WTC11 (cell line): Measurements from ENCODE around the gene IZUMO2. TPM values are rescaled to one million over a fixed set of nuclear protein-coding genes. Genes with fewer than 3 reads are reported as not detected.

ENCODE experiments used
- ATAC-seq: fragments of 200-7000 bp; cut with Tn5 transposase; 2 replicates; pipeline ENCODE4 v1.10.0; 2021; ENCODE audit warnings: mild to moderate bottlenecking, moderate library complexity
- CTCF ChIA-PET: fragments of 300-600 bp; sonication (Branson Sonifier 250); formaldehyde crosslinking; loops from one replicate; lab custom pipeline; 2021; ENCODE audit warnings: antibody characterized with exemption; lab: Charles Lee
- POLR2A ChIA-PET: fragments of 350-600 bp; sonication (Branson Sonifier 250); formaldehyde crosslinking; loops from one replicate; lab custom pipeline; 2021; ENCODE audit warnings: antibody characterized with exemption; lab: Charles Lee
- DNase-seq: peaks from one replicate; pipeline ENCODE4 v3.0.0; 2021; ENCODE audit warnings: low spot score
- H3K27ac Mint-ChIP-seq: 2 replicates; pipeline ENCODE4 v1.8.0; 2021; ENCODE audit warnings: mixed read lengths
- H3K27me3 Mint-ChIP-seq: 2 replicates; pipeline ENCODE4 v1.8.0; 2021; ENCODE audit warnings: low read depth, mild to moderate bottlenecking, moderate library complexity, mixed read lengths
- H3K36me3 Mint-ChIP-seq: 2 replicates; pipeline ENCODE4 v1.8.0; 2021; ENCODE audit warnings: mixed read lengths
- H3K4me1 Mint-ChIP-seq: 2 replicates; pipeline ENCODE4 v1.8.0; 2022; ENCODE audit warnings: mixed read lengths
- H3K4me3 Mint-ChIP-seq: 2 replicates; pipeline ENCODE4 v1.8.0; 2021; ENCODE audit warnings: mild to moderate bottlenecking, moderate library complexity, mixed read lengths
- H3K9me3 Mint-ChIP-seq: 2 replicates; pipeline ENCODE4 v1.8.0; 2021; ENCODE audit warnings: mixed read lengths
- ATF1 ChIP-seq: sonication (generic); formaldehyde crosslinking; IDR thresholded peaks from 2 replicates; pipeline ENCODE4 v1.8.1; 2023; ENCODE audit warnings: mild to moderate bottlenecking, moderate library complexity, missing genetic modification reagents
- CBFB ChIP-seq: sonication (generic); formaldehyde crosslinking; IDR thresholded peaks from 2 replicates; pipeline ENCODE4 v1.8.1; 2022; ENCODE audit warnings: mild to moderate bottlenecking, low read depth, missing genetic modification reagents
- E2F1 ChIP-seq: sonication (generic); formaldehyde crosslinking; IDR thresholded peaks from 2 replicates; pipeline ENCODE4 v1.8.0; 2022; ENCODE audit warnings: mild to moderate bottlenecking, missing genetic modification reagents
- HMGA2 ChIP-seq: fragments of 250-450 bp; sonication (Bioruptor Pico); IDR thresholded peaks from 2 replicates; pipeline ENCODE4 v1.4.0; 2021; ENCODE audit warnings: mild to moderate bottlenecking, moderate library complexity
- NFATC4 ChIP-seq: fragments of 250-450 bp; sonication (Bioruptor Pico); IDR thresholded peaks from 2 replicates; pipeline ENCODE4 v1.9.0; 2021; ENCODE audit warnings: mild to moderate bottlenecking
- OVOL2 ChIP-seq: fragments of 250-450 bp; sonication (Bioruptor Pico); IDR thresholded peaks from 2 replicates; pipeline ENCODE4 v1.9.0; 2021; ENCODE audit warnings: mild to moderate bottlenecking, borderline replicate concordance
- RELA ChIP-seq: sonication (generic); formaldehyde crosslinking; IDR thresholded peaks from 2 replicates; pipeline ENCODE4 v1.8.1; 2022; ENCODE audit warnings: missing genetic modification reagents, mild to moderate bottlenecking, borderline replicate concordance
- SMAD4 ChIP-seq: sonication (generic); formaldehyde crosslinking; IDR thresholded peaks from 2 replicates; pipeline ENCODE4 v1.8.0; 2022; ENCODE audit warnings: mild to moderate bottlenecking, missing genetic modification reagents
- USF2 ChIP-seq: sonication (generic); formaldehyde crosslinking; IDR thresholded peaks from 2 replicates; pipeline ENCODE4 v1.8.1; 2023; ENCODE audit warnings: mild to moderate bottlenecking, missing genetic modification reagents, moderate library complexity
- ZMAT4 ChIP-seq: fragments of 250-450 bp; sonication (Bioruptor Pico); IDR thresholded peaks from 2 replicates; pipeline ENCODE4 v1.9.0; 2021; ENCODE audit warnings: mild to moderate bottlenecking
- ZNF219 ChIP-seq: sonication (generic); formaldehyde crosslinking; IDR thresholded peaks from 2 replicates; pipeline ENCODE4 v1.8.0; 2023; ENCODE audit warnings: missing genetic modification reagents, mild to moderate bottlenecking, borderline replicate concordance
- ZNF396 ChIP-seq: fragments of 250-450 bp; sonication (Bioruptor Pico); IDR thresholded peaks from 2 replicates; pipeline ENCODE4 v1.8.0; 2021; ENCODE audit warnings: mild to moderate bottlenecking, moderate library complexity, borderline replicate concordance
- ZNF416 ChIP-seq: fragments of 250-450 bp; sonication (Bioruptor Pico); IDR thresholded peaks from 2 replicates; pipeline ENCODE4 v1.9.0; 2021; ENCODE audit warnings: mild to moderate bottlenecking, inconsistent platforms
- total RNA-seq: library from RNA; stranded (reverse); gene quantifications from 3 replicates; pipeline ENCODE4 v1.2.3, GENCODE V29; 2021
- TF ChIP-seq, protein P1 (sequence below): fragments of 250-450 bp; sonication (Bioruptor Pico); IDR thresholded peaks from 2 replicates; pipeline ENCODE4 v1.9.0; 2021; ENCODE audit warnings: moderate library complexity, mild to moderate bottlenecking, inconsistent platforms, borderline replicate concordance
- TF ChIP-seq, protein P2 (sequence below): fragments of 250-450 bp; sonication (Bioruptor Pico); IDR thresholded peaks from 2 replicates; pipeline ENCODE4 v1.9.0; 2021; ENCODE audit warnings: mild to moderate bottlenecking, borderline replicate concordance
- TF ChIP-seq, protein P3 (sequence below): sonication (generic); formaldehyde crosslinking; IDR thresholded peaks from 2 replicates; pipeline ENCODE4 v1.8.0; 2023; ENCODE audit warnings: mild to moderate bottlenecking, missing genetic modification reagents

Gene IZUMO2
- total RNA-seq, 1 experiment from 2014 or later: 1.0 TPM

- TF ChIP-seq E2F1 (CRISPR knock-in tag) (0 out of 2 replicates have a peak, but pooled peaks have one; percentile 27), USF2 (peak; percentile 33; the same call in 1 of the 2 replicates), ZNF396 (CRISPR knock-in tag) (no peak), ZNF219 (CRISPR knock-in tag) (no peak), OVOL2 (CRISPR knock-in tag) (no peak), ZMAT4 (CRISPR knock-in tag) (no peak), SMAD4 (no peak), HMGA2 (CRISPR knock-in tag) (no peak), ATF1 (no peak), CBFB (CRISPR knock-in tag) (no peak), RELA (CRISPR knock-in tag) (no peak), ZNF416 (CRISPR knock-in tag) (no peak)
- TF ChIP-seq, protein P1, sequence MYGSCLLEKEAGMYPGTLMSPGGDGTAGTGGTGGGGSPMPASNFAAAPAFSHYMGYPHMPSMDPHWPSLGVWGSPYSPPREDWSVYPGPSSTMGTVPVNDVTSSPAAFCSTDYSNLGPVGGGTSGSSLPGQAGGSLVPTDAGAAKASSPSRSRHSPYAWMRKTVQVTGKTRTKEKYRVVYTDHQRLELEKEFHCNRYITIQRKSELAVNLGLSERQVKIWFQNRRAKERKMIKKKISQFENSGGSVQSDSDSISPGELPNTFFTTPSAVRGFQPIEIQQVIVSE (CRISPR knock-in tag): no peak
- TF ChIP-seq, protein P2, sequence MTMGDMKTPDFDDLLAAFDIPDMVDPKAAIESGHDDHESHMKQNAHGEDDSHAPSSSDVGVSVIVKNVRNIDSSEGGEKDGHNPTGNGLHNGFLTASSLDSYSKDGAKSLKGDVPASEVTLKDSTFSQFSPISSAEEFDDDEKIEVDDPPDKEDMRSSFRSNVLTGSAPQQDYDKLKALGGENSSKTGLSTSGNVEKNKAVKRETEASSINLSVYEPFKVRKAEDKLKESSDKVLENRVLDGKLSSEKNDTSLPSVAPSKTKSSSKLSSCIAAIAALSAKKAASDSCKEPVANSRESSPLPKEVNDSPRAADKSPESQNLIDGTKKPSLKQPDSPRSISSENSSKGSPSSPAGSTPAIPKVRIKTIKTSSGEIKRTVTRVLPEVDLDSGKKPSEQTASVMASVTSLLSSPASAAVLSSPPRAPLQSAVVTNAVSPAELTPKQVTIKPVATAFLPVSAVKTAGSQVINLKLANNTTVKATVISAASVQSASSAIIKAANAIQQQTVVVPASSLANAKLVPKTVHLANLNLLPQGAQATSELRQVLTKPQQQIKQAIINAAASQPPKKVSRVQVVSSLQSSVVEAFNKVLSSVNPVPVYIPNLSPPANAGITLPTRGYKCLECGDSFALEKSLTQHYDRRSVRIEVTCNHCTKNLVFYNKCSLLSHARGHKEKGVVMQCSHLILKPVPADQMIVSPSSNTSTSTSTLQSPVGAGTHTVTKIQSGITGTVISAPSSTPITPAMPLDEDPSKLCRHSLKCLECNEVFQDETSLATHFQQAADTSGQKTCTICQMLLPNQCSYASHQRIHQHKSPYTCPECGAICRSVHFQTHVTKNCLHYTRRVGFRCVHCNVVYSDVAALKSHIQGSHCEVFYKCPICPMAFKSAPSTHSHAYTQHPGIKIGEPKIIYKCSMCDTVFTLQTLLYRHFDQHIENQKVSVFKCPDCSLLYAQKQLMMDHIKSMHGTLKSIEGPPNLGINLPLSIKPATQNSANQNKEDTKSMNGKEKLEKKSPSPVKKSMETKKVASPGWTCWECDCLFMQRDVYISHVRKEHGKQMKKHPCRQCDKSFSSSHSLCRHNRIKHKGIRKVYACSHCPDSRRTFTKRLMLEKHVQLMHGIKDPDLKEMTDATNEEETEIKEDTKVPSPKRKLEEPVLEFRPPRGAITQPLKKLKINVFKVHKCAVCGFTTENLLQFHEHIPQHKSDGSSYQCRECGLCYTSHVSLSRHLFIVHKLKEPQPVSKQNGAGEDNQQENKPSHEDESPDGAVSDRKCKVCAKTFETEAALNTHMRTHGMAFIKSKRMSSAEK (CRISPR knock-in tag): no peak
- TF ChIP-seq, protein P3, sequence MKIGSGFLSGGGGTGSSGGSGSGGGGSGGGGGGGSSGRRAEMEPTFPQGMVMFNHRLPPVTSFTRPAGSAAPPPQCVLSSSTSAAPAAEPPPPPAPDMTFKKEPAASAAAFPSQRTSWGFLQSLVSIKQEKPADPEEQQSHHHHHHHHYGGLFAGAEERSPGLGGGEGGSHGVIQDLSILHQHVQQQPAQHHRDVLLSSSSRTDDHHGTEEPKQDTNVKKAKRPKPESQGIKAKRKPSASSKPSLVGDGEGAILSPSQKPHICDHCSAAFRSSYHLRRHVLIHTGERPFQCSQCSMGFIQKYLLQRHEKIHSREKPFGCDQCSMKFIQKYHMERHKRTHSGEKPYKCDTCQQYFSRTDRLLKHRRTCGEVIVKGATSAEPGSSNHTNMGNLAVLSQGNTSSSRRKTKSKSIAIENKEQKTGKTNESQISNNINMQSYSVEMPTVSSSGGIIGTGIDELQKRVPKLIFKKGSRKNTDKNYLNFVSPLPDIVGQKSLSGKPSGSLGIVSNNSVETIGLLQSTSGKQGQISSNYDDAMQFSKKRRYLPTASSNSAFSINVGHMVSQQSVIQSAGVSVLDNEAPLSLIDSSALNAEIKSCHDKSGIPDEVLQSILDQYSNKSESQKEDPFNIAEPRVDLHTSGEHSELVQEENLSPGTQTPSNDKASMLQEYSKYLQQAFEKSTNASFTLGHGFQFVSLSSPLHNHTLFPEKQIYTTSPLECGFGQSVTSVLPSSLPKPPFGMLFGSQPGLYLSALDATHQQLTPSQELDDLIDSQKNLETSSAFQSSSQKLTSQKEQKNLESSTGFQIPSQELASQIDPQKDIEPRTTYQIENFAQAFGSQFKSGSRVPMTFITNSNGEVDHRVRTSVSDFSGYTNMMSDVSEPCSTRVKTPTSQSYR (CRISPR knock-in tag): no peak; the same call in 1 of the 2 replicates
Observed at GRCh38 chr19:50204811-50205675, 42.0 kb upstream of the IZUMO2 start (continued).

DNA sequence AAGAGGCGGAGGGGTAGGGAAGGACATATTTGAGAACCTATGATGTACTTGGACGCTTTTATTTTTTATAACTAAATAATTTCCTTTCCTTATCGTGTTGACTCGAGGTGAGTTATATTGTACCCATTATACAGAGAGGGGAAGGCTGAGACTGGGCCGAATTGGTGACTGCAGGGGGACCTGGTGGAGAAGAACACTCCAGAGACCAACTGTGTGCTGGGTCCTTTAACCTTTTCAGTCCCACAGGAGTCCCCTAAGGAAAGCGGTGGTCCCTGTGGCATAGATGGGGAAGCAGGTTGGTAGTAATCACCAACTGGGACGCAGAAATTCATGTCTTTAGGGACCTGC, 41.0 kb upstream of the IZUMO2 start:
- POLR2A ChIA-PET: no interaction called here
- CTCF ChIA-PET: interaction anchor here (1.6 to 1.8 kb wide), 3 partner anchors 26 to 51 kb away, joined by 6 to 16 read pairs (median 12); no protein-coding TSS in a partner anchor
- no peak for DNase-seq
- Mint-ChIP-seq H3K4me3 (peak overlapping the region; percentile 65), H3K9me3 (no peaks in the 10 kb centered on the region), H3K27ac (no peak overlapping the region), H3K27me3 (peaks cover 46% of the 10 kb centered on the region), H3K36me3 (no peaks in the 10 kb centered on the region), H3K4me1 (peaks cover 12% of the 10 kb centered on the region)
- ATAC-seq: no peak
- no peak for TF ChIP-seq NFATC4
